ENCODE data around the gene DCPS.

- no peak for TF ChIP-seq CTCF (conservative IDR thresholded peaks at IDR 0.05 in 1 of 2, IDR thresholded peaks at IDR 0.05 in 1 of 2; ENCODE audit: extremely low read depth in 1 of 2, insufficient read depth in 1 of 2, low read depth in 1 of 2, low read length in 2 of 2)
- TF ChIP-seq EZH2 (IDR thresholded peaks at IDR 0.05; ENCODE audit: borderline replicate concordance, low read length), result no peak
These were observed 26.1 kb upstream of the DCPS start for GRCh38 chr11:126277780-126278179.

Data from mammary epithelial cell (primary cell).